Activated CD8-positive, alpha-beta memory T cell treated with anti-CD3 and anti-CD28 coated beads, Interleukin-2, amount 50 U/mL, for 4 hours (primary cell): ENCODE measurements around the gene SAMD10.
"Not testable (repeated sequence)": the region's sequence is repeated elsewhere in the genome, so short reads cannot be mapped to it uniquely, and the experiment has no call there.

Source experiments
- DNase-seq: peaks from one replicate; pipeline ENCODE4 v3.0.0-alpha.2; 2020

SAMD10 gene

DNA sequence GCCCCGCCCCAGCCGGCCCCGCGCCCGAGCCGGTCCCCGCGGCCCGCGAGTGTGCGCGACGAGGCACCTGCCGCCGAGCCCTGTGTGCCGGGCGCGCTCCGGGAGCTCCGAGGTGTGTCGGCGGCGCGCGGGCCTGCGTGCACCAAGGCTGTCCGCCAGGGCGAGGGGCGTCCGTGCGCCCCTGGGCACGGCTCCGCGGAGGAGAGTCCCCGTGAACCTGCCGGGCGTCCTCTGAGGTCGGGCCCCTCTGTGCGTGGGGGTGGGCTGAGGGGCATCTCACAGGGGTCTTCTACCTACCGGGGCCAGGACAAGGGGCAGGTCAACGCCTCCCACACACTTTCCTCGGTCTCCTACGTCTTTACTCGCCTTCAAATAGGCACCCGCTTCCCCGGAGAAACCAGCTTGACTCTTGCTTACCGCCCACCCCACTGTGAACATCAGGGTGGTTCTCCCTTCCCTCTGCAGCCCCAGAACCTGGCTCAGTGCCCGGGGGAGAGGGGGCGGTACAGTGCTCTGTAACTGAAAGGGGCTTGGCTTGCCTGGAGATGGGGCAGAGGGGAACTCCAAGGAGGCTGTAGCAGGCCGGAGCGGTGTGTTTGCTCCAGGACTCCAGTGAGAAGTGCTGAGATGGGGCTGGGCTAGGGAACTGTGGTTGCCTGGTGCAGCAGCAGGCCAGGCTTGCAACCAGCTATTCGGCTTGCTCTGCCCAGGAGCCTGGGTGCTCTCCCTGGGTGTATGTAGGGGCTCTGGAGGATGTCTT is at the start of gene SAMD10:
Gene SAMD10, minus strand, starts transcription at position 86 of the 760 bp plus-strand sequence. CDS start 175 bp downstream, outside the sequence.
- peak; percentile 82 for DNase-seq

DNA sequence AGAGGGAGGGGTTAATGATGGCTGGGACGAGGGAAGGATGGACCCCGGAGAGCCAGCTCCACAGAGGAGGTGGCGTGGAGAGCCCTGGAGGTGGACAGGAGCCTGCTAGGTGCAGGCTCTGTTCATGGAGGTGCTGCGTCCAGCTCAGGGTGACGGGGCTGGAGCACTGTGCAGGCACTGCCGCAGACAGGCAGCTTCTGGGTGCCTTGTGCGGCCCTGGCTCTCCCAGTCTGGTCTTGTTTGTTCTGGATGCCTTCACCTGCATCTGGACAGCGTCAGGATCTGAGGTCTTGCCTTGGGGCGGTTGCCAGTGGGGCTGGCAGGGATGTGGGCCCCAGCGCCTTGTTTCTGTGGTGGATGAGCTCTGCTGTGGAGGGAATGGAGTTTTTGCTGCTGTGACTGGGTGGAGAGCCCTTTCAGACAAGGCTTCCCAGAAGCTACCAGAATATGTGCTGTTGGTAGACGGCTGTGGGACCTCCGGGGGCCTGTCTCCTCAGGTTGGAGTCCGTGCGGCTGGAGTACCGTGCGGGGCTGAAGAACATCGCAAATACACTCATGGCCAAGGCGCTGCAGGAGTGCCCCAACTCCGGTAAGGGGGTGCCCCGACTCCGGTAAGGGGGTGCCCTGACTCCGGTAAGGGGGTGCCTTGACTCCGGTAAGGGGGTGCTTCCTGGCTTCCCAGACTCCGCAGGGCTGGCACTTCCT is 48.7 kb upstream of the SAMD10 start:
- no peak for DNase-seq

DNA sequence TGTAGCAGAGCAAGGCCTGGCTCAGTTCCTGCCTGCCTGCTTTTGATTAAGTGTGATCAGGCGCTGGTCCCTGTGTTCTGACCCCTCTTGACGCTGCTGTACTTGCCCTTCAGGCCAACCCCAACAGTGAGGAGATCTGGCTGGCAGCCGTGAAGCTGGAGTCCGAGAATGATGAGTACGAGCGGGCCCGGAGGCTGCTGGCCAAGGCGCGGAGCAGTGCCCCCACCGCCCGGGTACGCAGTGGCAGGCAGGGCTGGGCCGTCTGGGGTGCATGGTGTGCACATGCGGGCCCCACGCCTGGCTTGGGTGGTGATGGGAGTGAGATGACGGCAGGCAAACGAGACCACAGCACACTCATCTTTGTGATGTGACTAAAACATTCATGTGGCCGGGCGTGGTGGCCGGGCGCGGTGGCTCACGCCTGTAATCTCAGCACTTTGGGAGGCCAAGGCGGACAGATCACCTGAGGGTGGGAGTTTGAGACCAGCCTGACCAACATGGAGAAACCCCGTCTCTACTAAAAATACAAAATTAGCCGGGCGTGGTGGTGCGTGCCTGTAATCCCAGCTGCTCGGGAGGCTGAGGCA is 46.5 kb upstream of the SAMD10 start:
- DNase-seq, result no peak

DNA sequence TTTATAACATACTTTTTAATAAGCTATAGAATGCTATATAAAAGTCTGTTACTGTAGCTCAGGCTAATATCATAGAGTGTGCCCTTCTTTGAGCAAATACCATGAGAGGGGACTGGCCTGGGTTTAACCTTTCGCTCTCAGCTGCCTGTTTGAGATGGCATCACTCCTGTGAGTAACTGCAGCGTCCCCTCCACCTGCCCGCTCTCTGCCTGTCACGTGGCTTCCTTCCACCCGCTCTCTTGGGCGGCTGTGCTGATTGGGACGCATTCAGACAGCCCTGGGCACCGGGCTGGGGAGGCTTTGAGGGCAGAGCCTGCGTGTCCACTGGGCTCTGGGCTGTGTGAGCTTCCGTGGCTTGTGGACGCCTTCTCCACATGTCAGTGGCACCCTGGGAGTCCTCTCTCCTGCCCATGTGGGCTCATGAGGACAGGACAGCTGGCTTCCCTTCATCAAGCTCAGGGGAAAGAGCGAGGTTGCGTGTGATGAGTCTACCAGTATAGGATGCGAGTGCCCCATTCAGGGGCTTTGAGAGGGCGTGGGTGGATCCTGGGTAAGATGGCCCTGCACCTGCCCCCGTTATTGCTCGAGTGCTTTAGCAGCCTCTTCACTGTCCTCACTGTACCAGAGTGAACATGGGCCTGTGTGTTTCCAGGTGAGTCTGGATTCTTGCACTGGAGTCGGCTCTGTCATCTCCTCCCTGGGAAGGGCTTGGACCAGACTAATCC is 45.8 kb upstream of the SAMD10 start:
- no peak for DNase-seq

- no peak for DNase-seq
These were observed 44.9 kb upstream of the SAMD10 start for GRCh38 chr20:64024141-64024990.

DNA sequence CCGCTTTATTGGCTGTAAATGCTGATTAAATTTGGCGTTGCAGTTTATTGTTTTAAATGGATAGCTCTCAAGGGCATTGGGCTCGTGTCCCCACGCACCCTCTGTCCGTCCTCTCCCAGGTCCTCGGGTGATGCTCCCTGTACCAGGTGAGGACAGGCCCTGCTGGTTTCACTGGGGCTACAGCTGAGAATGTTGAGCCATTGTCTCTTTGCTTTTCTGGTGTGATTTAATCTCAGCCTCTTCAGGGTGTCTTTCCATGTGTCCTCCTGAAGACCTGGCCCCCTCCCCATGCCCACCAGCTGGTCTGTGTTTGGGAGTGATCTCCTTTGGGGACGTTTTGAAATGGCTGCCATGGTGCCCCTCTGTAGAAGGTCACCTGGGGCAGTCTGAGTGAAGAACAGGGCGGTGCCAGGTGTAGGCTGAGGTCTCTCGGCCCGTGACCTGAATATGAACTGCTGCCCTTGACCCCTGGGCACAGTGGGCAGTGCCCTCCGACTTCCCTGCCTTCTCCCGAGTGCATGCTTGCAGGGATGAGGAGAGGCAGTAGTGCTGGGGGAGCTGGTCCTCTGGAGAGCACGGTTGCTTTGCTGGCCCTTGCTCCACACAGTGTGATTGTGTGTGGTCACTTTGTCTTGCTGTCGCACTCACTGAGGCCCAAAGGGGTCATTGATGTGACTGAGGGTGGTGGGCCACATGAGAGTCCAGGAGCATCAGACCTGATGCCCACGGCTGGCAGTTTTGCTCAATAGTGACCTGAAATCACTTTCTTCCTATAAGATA is 44.1 kb upstream of the SAMD10 start:
- DNase-seq, result no peak

DNA sequence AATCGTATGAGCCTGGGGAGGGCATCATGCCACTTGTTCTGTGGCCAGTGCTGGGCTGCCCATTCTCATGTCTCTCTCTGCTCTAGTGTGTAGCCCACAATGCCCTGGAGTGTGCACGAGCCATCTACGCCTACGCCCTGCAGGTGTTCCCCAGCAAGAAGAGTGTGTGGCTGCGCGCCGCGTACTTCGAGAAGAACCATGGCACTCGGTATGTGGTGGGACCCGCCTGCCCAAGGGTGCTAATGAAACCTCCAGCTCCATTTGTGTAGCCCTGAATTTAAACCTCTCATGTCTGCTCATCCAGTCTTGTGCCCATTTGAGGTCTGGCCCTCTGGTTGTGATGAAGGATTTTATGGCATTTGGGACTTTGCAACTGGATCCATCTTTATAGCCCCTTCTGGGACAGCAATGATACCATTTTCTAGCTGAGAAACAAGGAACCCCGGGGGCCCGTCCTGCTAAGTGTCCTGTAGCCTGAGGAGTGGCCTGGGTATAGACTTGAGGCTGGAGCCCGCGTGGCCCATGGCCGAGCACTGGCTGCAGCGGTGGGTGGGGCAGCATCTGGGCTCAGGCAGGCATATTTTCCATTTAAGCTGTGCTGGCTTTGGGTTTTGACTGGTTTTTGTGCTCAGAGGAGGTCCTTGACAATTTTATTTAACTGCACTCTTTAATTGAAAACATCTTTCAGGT is 43.4 kb upstream of the SAMD10 start:
- DNase-seq, result no peak

- DNase-seq, result no peak
These were observed 41.9 kb upstream of the SAMD10 start for GRCh38 chr20:64021124-64021975.

DNA sequence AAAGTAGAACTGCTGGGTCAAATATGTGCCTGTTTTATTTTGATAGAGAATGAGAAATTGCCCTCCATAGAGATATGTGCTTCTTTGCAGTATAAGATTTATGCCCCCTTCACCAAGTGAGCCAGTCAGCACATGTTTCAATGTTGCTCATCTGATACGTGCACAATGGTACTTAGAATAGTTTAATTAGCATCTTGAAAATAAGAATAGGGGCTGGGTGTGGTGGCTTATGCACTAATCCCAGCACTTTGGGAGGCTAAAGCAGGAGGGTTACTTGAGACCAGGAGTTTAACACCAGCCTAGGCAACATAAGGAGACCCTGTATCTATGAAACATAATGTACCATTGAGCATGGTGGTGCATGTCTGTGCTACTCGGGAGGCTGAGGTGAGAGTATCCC is 36.2 kb upstream of the SAMD10 start:
- no peak for DNase-seq

DNA sequence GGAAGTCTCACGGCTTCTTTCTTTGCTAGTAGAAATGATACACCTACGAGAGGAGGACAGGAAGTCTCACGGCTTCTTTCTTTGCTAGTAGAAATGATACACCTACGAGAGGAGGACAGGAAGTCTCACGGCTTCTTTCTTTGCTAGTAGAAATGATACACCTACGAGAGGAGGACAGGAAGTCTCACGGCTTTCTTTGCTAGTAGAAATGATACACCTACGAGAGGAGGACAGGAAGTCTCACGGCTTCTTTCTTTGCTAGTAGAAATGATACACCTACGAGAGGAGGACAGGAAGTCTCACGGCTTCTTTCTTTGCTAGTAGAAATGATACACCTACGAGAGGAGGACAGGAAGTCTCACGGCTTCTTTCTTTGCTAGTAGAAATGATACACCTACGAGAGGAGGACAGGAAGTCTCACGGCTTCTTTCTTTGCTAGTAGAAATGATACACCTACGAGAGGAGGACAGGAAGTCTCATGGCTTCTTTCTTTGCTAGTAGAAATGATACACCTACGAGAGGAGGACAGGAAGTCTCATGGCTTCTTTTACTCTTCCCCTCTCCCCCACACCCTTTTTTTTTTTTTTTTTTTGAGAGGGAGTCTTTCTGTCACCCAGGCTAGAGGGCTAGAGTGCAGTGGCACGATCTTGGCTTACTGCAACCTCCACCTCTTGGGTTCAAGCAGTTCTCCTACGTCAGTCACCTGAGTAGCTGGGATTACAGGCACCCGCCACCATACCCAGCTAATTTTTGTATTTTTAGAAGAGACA is 33.1 kb upstream of the SAMD10 start:
- not testable (repeated sequence) for DNase-seq

- no peak for DNase-seq
These were observed 31.9 kb upstream of the SAMD10 start for GRCh38 chr20:64011366-64011779.

- DNase-seq, result no peak
These were observed 31.3 kb upstream of the SAMD10 start for GRCh38 chr20:64010711-64011237.

DNA sequence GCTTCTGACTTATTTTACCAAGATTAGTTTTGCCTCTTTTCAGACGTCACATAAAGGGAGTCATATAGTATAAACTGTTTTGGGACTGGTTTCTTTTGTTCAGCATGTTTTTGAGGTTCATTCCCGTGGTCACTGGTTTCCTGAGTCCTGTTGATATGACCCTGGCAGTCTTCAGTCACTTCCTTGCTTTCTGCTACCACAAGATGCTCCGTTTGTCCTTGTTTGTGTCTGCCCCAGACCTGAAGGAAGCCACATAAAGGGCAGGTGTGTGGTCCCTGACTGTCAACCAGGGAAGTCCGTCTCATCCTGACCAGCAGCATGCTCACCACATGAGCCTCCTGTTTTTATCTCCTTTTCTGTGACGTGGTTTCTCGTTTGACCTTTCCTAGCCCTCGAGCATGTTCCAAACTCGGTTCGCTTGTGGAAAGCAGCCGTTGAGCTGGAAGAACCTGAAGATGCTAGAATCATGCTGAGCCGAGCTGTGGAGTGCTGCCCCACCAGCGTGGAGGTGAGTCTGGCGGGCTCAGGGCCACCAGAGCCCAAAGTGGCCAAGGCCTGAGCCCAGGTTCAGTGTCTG is 30.5 kb upstream of the SAMD10 start:
- DNase-seq, result no peak

- no peak for DNase-seq
These were observed 27.5 kb upstream of the SAMD10 start for GRCh38 chr20:64006902-64007301.

DNA sequence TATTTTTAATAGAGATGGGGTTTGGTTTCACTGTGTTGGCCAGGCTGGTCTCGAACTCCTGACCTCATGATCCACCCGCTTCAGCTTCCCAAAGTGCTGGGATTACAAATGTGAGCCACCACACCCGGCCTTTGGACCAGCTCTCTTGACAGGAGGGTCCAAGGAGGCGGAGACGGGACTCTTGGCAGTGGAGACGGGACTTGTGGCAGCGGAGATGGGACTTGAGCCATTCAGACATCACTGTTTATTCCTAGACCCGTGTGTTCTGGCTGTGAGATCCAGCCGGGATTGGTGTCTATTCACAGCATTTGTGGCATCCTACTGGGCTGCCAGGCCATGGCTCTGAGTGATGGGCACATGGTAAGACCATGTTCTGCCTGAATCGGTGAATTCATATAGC is 27.0 kb upstream of the SAMD10 start:
- no peak for DNase-seq

GRCh38 chr20:64005394-64005793 is 26.0 kb upstream of the SAMD10 start:
- DNase-seq, result no peak

DNA sequence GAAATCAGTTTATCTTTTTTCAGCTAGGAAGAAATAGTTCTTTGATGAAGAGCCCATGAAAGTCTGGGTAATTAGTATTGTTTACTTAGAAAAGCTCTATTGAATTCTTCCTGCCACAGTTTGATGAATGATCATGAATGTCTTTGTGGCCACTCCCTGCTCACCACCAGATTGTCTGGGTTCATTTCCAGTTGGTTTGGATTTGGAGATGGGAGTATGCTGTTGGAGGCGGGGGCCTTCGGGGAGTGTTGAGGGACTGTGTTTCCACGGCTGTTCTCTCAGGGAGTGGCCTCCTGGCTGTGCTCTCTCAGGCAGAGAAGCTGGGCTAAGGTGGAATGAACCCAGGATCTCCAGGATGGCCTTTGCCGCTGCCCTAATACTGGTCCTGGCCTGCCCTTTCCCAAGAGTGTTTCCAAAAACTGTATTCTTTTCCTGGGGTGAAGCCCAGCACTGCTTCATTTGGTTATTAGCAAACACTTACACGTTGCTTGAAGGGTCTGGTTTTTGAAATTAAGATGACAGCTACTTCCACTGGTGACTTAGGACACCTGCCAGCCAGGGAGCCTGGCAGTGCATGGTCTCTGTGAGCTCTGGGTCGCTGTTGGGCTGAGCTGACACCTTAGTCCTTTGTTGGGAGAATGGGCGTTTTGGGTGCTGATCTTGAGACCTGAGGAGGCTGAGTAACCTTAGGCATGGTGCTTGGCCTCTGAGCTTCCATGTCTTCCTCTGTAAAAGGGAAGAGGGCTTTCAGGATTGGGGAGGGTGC is 24.7 kb upstream of the SAMD10 start:
- no peak for DNase-seq

DNA sequence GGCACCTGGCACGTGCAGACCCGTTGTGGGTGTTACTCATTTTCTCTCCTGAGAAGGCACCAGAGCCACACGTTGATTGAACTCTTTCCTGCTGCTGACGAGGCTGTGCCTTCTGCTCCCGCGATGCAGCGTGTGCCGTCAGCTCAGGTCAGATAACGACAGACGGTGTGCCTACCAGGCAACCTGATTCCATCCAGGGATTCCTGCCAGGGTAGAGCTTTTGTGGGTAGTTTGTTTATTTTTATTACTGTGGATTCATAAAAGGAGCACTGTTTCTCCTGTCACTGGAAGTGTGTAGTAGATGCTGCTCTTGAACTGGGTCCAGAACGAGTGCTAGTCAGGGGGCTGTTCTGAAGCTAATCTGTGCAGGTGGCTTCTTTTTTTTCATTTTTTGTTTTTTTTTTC is 22.2 kb upstream of the SAMD10 start:
- no peak for DNase-seq
